ENCODE results near the gene FNDC10. TPM values are rescaled to one million over a fixed set of nuclear protein-coding genes. Genes with fewer than 3 reads are reported as not detected.

The FNDC10 gene
- total and polyA plus RNA-seq, 9 of the 15 experiments (the other 6 are each of a cell fraction or from before 2014, with no cell fraction given) = 0.08 to 6.3 (median 1.6) TPM

DNA sequence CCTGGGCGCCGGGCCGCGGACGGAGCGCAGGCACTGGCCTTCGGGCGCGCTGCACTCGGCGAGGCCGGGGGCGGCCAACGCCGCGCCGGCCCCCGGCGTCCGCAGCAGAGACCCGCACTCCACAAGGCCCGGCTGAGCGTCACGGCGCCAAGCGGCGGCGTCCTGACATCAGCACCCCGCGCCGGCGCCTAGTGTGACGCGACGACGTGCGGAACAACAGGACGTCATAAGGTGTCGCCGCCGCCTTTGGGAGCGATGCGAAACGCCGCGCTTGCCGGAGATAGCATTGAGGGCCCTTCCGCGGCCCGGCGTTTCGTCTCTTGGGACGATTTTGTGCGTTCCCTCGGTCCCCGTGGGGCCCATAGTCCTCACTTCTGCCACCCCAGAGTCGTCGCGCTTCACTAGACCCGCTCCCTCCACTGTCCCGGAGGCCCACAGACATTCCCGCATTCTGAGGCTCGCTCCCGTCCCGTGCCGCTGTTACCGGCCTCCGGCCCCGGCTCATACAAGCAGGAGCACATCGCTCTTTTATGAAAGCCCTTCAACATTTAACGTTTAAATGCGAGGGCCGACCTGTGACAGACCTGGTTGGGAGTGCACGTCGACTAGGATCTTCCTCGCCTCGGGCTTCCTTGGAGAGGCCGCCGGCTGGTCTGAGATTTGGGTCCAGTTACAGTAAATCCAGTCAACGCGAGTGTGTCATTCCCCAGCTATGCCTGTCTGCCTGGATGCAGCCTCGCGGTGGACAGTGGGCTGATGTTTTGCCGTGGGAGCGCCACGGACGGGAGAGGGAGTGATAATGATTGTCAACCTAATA lies 25.0 kb downstream of the FNDC10 start, which contains the start of gene SSU72 (continued):
- TF ChIP-seq NONO (IDR thresholded peaks at IDR 0.05; ENCODE audit: low read depth in 2 of 2, low read length in 1 of 2) = peak in 1 of 2 experiments; percentile 95
- TF ChIP-seq PTRF (tag; IDR thresholded peaks at IDR 0.05) = no peak
- no peak for TF ChIP-seq ZEB2 (IDR thresholded peaks at IDR 0.05)
- TF ChIP-seq CSDE1 (IDR thresholded peaks at IDR 0.05) = peak in 1 of 2 experiments; percentile 94; a peak in 2 of 4 replicates
- TF ChIP-seq BDP1 (IDR thresholded peaks at IDR 0.05; ENCODE audit: insufficient read depth, insufficient read length) = no peak
- TF ChIP-seq, protein P1, sequence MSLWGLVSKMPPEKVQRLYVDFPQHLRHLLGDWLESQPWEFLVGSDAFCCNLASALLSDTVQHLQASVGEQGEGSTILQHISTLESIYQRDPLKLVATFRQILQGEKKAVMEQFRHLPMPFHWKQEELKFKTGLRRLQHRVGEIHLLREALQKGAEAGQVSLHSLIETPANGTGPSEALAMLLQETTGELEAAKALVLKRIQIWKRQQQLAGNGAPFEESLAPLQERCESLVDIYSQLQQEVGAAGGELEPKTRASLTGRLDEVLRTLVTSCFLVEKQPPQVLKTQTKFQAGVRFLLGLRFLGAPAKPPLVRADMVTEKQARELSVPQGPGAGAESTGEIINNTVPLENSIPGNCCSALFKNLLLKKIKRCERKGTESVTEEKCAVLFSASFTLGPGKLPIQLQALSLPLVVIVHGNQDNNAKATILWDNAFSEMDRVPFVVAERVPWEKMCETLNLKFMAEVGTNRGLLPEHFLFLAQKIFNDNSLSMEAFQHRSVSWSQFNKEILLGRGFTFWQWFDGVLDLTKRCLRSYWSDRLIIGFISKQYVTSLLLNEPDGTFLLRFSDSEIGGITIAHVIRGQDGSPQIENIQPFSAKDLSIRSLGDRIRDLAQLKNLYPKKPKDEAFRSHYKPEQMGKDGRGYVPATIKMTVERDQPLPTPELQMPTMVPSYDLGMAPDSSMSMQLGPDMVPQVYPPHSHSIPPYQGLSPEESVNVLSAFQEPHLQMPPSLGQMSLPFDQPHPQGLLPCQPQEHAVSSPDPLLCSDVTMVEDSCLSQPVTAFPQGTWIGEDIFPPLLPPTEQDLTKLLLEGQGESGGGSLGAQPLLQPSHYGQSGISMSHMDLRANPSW (CRISPR knock-in tag; IDR thresholded peaks at IDR 0.05) = peak; percentile 61; the same call in 1 of the 2 replicates
- no peak for TF ChIP-seq ZBTB1 (CRISPR knock-in tag; IDR thresholded peaks at IDR 0.05; ENCODE audit: borderline replicate concordance, low read depth)
- no peak for TF ChIP-seq HMG20A (CRISPR knock-in tag; conservative IDR thresholded peaks at IDR 0.05)
- TF ChIP-seq HDAC1 (IDR thresholded peaks at IDR 0.05) = peak in 1 of 2 experiments; percentile 83; a peak in 2 of 4 replicates
- TF ChIP-seq MAFK (IDR thresholded peaks at IDR 0.05; ENCODE audit: low read length) = peak; percentile 36; the same call in 1 of the 2 replicates
- TF ChIP-seq TARDBP (IDR thresholded peaks at IDR 0.05) = no peak
- peak; percentile 52 for TF ChIP-seq FOSL1 (tag; conservative IDR thresholded peaks at IDR 0.05)
- TF ChIP-seq C11orf30 (IDR thresholded peaks at IDR 0.05; ENCODE audit: low read depth) = peak; percentile 99
- TF ChIP-seq ADNP (tag; IDR thresholded peaks at IDR 0.05) = no peak
- TF ChIP-seq ZFPM2 (CRISPR knock-in tag; IDR thresholded peaks at IDR 0.05) = no peak
- TF ChIP-seq ZKSCAN3 (CRISPR knock-in tag; IDR thresholded peaks at IDR 0.05) = no peak
- no peak; the same call in 1 of the 2 replicates for TF ChIP-seq ETV5 (CRISPR knock-in tag; IDR thresholded peaks at IDR 0.05; ENCODE audit: low read depth)
- no peak for TF ChIP-seq SPI1 (IDR thresholded peaks at IDR 0.05; ENCODE audit: borderline replicate concordance, low read depth, low read length)
- no peak for TF ChIP-seq SETDB1 (IDR thresholded peaks at IDR 0.05; ENCODE audit: low read length)
- TF ChIP-seq, protein P2, sequence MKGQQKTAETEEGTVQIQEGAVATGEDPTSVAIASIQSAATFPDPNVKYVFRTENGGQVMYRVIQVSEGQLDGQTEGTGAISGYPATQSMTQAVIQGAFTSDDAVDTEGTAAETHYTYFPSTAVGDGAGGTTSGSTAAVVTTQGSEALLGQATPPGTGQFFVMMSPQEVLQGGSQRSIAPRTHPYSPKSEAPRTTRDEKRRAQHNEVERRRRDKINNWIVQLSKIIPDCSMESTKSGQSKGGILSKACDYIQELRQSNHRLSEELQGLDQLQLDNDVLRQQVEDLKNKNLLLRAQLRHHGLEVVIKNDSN (CRISPR knock-in tag; IDR thresholded peaks at IDR 0.05) = peak; percentile 55
- TF ChIP-seq ZNF184 (CRISPR knock-in tag; IDR thresholded peaks at IDR 0.05) = no peak
- TF ChIP-seq PYGO2 (tag; IDR thresholded peaks at IDR 0.05) = no peak
- 0 out of 2 replicates have a peak, but pooled peaks have one; percentile 36 for TF ChIP-seq CC2D1A (IDR thresholded peaks at IDR 0.05)
- TF ChIP-seq RAD51 (IDR thresholded peaks at IDR 0.05; ENCODE audit: borderline replicate concordance, low read depth) = no peak
- 0 out of 2 replicates have a peak, but pooled peaks have one; percentile 44 for TF ChIP-seq RUNX1 (IDR thresholded peaks at IDR 0.05; ENCODE audit: low read depth)
- TF ChIP-seq NRF1 (conservative IDR thresholded peaks at IDR 0.05 in 1 of 2, IDR thresholded peaks at IDR 0.05 in 1 of 2) = peak; percentile 50 to 65
- no peak for TF ChIP-seq SMC3 (conservative IDR thresholded peaks at IDR 0.05; ENCODE audit: insufficient read depth, low read depth, low read length)
- peak; percentile 77 for TF ChIP-seq SMAD4 (CRISPR knock-in tag; conservative IDR thresholded peaks at IDR 0.05)
- no peak for TF ChIP-seq NFE2L1 (tag; IDR thresholded peaks at IDR 0.05; ENCODE audit: borderline replicate concordance, low read depth)

All from K562 (cell line).